ENCODE results near the gene NR6A1.

The NR6A1 gene

GRCh38 chr9:124771021-124771866, at the start of gene NR6A1:
TSS of gene NR6A1 (minus strand) at chr9:124771311.
- H3K4me3 ChIP-seq (ENCODE audit: low read depth, low read length) = peak within 1 kb of the TSS; percentile 63

- H3K4me3 ChIP-seq (ENCODE audit: low read depth, low read length) = no peak overlapping the region
Observed at GRCh38 chr9:124818431-124819281, 47.5 kb upstream of the NR6A1 start.

GRCh38 chr9:124815601-124816000, 44.5 kb upstream of the NR6A1 start:
- no peak overlapping the region for H3K4me3 ChIP-seq (ENCODE audit: low read depth, low read length)

- H3K4me3 ChIP-seq (ENCODE audit: low read depth, low read length) = no peak overlapping the region
Observed at GRCh38 chr9:124814164-124814535, 43.0 kb upstream of the NR6A1 start.

GRCh38 chr9:124813501-124814163, 42.5 kb upstream of the NR6A1 start:
- no peak overlapping the region for H3K4me3 ChIP-seq (ENCODE audit: low read depth, low read length)

- no peak overlapping the region for H3K4me3 ChIP-seq (ENCODE audit: low read depth, low read length)
Observed at GRCh38 chr9:124813041-124813440, 41.9 kb upstream of the NR6A1 start.

- H3K4me3 ChIP-seq (ENCODE audit: low read depth, low read length) = no peak overlapping the region
Observed at GRCh38 chr9:124812441-124812876, 41.3 kb upstream of the NR6A1 start.

GRCh38 chr9:124810663-124811355, 39.7 kb upstream of the NR6A1 start:
- no peak overlapping the region for H3K4me3 ChIP-seq (ENCODE audit: low read depth, low read length)

- no peak overlapping the region for H3K4me3 ChIP-seq (ENCODE audit: low read depth, low read length)
Observed at GRCh38 chr9:124809741-124810500, 38.8 kb upstream of the NR6A1 start.

- no peak overlapping the region for H3K4me3 ChIP-seq (ENCODE audit: low read depth, low read length)
Observed at GRCh38 chr9:124809211-124809610, 38.1 kb upstream of the NR6A1 start.

GRCh38 chr9:124808246-124808956, 37.3 kb upstream of the NR6A1 start:
- H3K4me3 ChIP-seq (ENCODE audit: low read depth, low read length) = no peak overlapping the region

GRCh38 chr9:124805186-124805585, 34.1 kb upstream of the NR6A1 start:
- H3K4me3 ChIP-seq (ENCODE audit: low read depth, low read length) = no peak overlapping the region

- H3K4me3 ChIP-seq (ENCODE audit: low read depth, low read length) = no peak overlapping the region
Observed at GRCh38 chr9:124803911-124804310, 32.8 kb upstream of the NR6A1 start.

- H3K4me3 ChIP-seq (ENCODE audit: low read depth, low read length) = no peak overlapping the region
Observed at GRCh38 chr9:124802426-124802825, 31.3 kb upstream of the NR6A1 start.

GRCh38 chr9:124801356-124801755, 30.2 kb upstream of the NR6A1 start:
- H3K4me3 ChIP-seq (ENCODE audit: low read depth, low read length) = no peak overlapping the region

GRCh38 chr9:124800306-124801259, 29.5 kb upstream of the NR6A1 start:
- no peak overlapping the region for H3K4me3 ChIP-seq (ENCODE audit: low read depth, low read length)

GRCh38 chr9:124799274-124800006, 28.3 kb upstream of the NR6A1 start:
- H3K4me3 ChIP-seq (ENCODE audit: low read depth, low read length) = no peak overlapping the region

Measured in iPS-11a (cell line).